HepG2 (cell line): ENCODE results near the gene APBB1IP.

Experiments
- CREB1 ChIP-seq, 2 experiments: fragments of 450-650 bp in 1 of 2; IDR thresholded peaks; 2 replicates each; pipeline ENCODE4 v1.6.1; 2016 to 2017; ENCODE audit warnings: control low read depth in 1 of 2, mild to moderate bottlenecking in 1 of 2, missing compliant biosample characterization in 1 of 2, missing genetic modification characterization in 1 of 2
- EHMT2 ChIP-seq: fragments of 200-600 bp; sonication (generic); IDR thresholded peaks from 2 replicates; pipeline ENCODE4 v1.7.0; 2017; ENCODE audit warnings: antibody characterized with exemption, low read depth, low read length, borderline replicate concordance
- MYC ChIP-seq: sonication (generic); formaldehyde crosslinking; IDR thresholded peaks from 2 replicates; pipeline ENCODE4 v1.9.0; 2021; ENCODE audit warnings: missing genetic modification reagents, borderline replicate concordance
- SOX6 ChIP-seq, 2 experiments: fragments of 450-650 bp in 1 of 2; sonication (generic) in 1 of 2; formaldehyde crosslinking in 1 of 2; IDR thresholded peaks; 2 replicates each; pipeline versions ENCODE4 v1.4.0 to v1.6.1; 2017 to 2020; ENCODE audit warnings: antibody characterized with exemption in 1 of 2, mild to moderate bottlenecking in 1 of 2, missing genetic modification reagents in 1 of 2
- SUZ12 ChIP-seq: fragments of 150-350 bp; IDR thresholded peaks from 2 replicates; pipeline ENCODE4 v1.6.1; 2014; ENCODE audit warnings: low read depth, low read length
- ZMAT3 ChIP-seq: sonication (generic); formaldehyde crosslinking; conservative IDR thresholded peaks from 2 replicates; pipeline ENCODE4 v1.7.0; 2021; ENCODE audit warnings: missing genetic modification reagents
- ZNF138 ChIP-seq: sonication (generic); formaldehyde crosslinking; IDR thresholded peaks from 2 replicates; pipeline ENCODE4 v1.5.0; 2020; ENCODE audit warnings: mild to moderate bottlenecking, low read depth, missing genetic modification reagents
- ZNF207 ChIP-seq: fragments of 450-650 bp; IDR thresholded peaks from 2 replicates; pipeline ENCODE4 v1.6.1; 2016; ENCODE audit warnings: antibody characterized with exemption, borderline replicate concordance

DNA sequence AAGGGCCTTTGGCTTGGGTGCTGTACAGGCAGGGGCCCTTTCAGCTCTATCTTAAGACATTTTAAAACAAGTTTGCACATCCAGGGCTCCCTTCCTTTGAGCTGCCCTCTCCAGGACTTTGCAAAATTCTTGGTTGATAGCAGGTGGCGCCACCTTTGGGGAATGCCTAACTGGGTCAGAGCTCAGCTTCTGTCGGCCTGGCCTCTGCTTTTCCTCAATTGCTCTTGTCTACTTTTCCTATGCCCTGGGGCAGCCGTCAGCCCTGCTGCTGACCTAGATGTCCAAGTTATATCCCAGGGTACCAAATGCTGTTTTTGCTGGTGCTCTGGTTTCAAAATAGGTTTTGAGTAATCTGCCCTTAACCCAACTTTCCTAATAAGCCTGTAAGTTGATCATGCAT lies 65.8 kb downstream of the APBB1IP start:
- no peak for TF ChIP-seq CREB1 (IDR thresholded peaks at IDR 0.05)
- no peak for TF ChIP-seq CREB1 (CRISPR knock-in tag; IDR thresholded peaks at IDR 0.05)
- no peak for TF ChIP-seq ZNF138 (CRISPR knock-in tag)
- TF ChIP-seq MYC (CRISPR knock-in tag), result no peak
- TF ChIP-seq ZMAT3 (CRISPR knock-in tag), result no peak
- no peak for TF ChIP-seq SOX6 (IDR thresholded peaks at IDR 0.05)
- no peak for TF ChIP-seq SOX6 (CRISPR knock-in tag; IDR thresholded peaks at IDR 0.05)
- no peak for TF ChIP-seq EHMT2
- no peak for TF ChIP-seq ZNF207
- no peak for TF ChIP-seq SUZ12
